ENCODE measurements around the gene ZPBP. TPM values are rescaled to one million over a fixed set of nuclear protein-coding genes. Genes with fewer than 3 reads are reported as not detected.

The ZPBP gene, protein sequence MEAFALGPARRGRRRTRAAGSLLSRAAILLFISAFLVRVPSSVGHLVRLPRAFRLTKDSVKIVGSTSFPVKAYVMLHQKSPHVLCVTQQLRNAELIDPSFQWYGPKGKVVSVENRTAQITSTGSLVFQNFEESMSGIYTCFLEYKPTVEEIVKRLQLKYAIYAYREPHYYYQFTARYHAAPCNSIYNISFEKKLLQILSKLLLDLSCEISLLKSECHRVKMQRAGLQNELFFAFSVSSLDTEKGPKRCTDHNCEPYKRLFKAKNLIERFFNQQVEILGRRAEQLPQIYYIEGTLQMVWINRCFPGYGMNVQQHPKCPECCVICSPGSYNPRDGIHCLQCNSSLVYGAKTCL
- polyA plus RNA-seq: under 1 TPM in 1 of 4 donors, not detected in 3; 0.12 TPM
- long read RNA-seq, donor 1: 0 reads
- long read RNA-seq, donor 2: 0 reads
- long read RNA-seq, donor 3, partial matches to known transcripts: 6 of 6 reads
- long read RNA-seq, donor 3, other reads (novel, unspliced or antisense): 0 of 6 reads
- long read RNA-seq, donor 4: 0 reads
- long read RNA-seq, donor 5: 0 reads
- long read RNA-seq, donor 6: 0 reads
- long read RNA-seq, donor 7, partial matches to known transcripts: 75 of 92 reads
- long read RNA-seq, donor 7, other reads (novel, unspliced or antisense): 17 of 92 reads
- long read RNA-seq, donor 8: 0 reads
- long read RNA-seq, donor 9: 0 reads
- long read RNA-seq, donor 10: 0 reads

DNA sequence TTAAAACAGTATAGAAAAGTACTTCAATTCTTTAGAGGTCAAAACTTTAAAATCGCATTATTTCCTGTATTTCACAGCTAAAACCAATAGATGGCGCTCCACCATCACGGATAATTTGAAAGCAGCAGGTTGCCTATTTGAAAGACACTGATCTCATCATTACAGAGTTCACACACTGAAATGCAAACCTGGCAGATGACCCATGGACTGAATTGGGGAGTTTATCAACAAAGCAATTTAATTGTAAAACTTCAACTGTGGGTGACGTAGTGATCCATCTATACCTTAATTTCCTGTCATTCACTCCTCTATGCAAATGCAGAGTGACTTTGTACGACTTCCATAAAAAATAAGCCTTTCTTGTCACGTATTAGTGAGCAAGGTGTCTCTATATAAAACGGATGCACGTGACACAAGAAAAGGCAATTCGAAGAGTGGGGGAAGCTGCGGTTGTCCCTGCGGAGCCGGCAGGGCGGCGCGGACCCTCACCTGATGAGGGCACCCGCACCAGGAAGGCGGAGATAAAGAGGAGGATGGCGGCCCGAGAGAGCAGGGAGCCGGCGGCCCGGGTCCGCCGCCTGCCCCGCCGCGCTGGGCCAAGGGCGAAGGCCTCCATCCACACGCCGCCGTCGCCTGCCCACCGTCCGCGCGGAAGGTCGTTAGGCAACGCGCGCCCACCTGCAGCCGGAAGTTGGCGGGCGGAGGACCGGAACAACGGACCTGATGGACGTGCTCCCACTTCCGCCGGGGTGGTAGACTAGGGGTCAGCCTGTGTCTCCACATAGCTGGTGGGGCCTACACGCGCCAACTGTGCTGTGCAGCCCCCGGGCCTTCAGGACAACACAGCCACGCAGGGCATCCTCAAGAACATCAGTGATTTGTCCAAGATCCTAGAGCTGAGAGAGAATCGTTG, at the start of gene ZPBP:
ZPBP (minus strand) TSS at position 668 of the 913 bp plus-strand sequence; CDS start at position 616, 52 bp downstream.
- 11 to 19% (median 11%) methylated on average over 34 to 53 of the region's 53 CpGs for WGBS, 3 donors
- peak; percentile 73 for FAIRE-seq
- H3K27me3 ChIP-seq (ENCODE audit: control insufficient read depth in 3 of 3, insufficient read depth in 3 of 3, low read length in 3 of 3): peaks cover 0 to 2% (median 0%) of the 10 kb centered on the region in 3 donors
- H3K4me3 ChIP-seq (ENCODE audit: low read depth in 1 of 3, low read length in 3 of 3): peak within 1 kb of the TSS in 2 of 3 donors; percentile 45 to 50
- peaks cover 0 to 5% of the 10 kb centered on the region in 2 donors for H3K9me3 ChIP-seq (ENCODE audit: control insufficient read depth in 2 of 2, insufficient read depth in 1 of 2, low read depth in 1 of 2, low read length in 1 of 2)
- DNase-seq: peak; percentile 80 to 89
- no peaks in the 10 kb centered on the region for H3K4me1 ChIP-seq (ENCODE audit: control insufficient read depth in 3 of 3, insufficient read depth in 2 of 3, low read depth in 1 of 3, low read length in 2 of 3)
- no peaks in the 10 kb centered on the region for H3K36me3 ChIP-seq (ENCODE audit: control insufficient read depth in 3 of 3, insufficient read depth in 2 of 3, low read depth in 1 of 3, low read length in 3 of 3)
- H3K27ac ChIP-seq (ENCODE audit: low read depth in 1 of 3, low read length in 2 of 3): peak within 1 kb of the TSS in 1 of 3 donors; percentile 80

DNA sequence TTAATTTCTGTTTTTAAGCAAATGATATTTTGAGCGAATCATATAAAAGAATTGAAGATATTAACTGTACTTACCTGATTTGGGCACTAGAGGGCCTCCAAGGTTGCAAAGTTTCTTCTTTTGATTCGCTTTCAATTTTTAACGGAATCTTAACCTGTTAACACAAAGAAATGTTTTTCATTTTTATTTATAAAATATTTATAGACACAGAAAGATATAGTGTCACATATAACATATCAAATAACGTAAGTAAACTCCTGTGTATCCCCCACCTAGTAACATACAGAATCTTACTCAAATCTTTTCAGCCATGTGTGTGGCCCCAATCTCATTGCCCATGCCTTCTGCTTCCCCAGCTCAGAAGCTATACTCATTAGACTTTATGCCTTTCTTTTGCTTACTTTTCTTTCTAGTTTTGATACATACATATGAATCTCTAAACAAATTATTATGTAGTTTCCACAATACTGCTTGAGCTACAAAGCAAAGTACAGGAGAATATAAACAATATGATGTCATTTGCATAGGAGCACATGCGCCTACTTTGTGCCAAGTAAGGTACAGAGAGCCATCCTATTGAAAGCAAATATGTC, 49.5 kb upstream of the ZPBP start:
- Histone ChIP-seq H3K9me3 (ENCODE audit: control insufficient read depth in 2 of 2, insufficient read depth in 1 of 2, low read depth in 1 of 2, low read length in 1 of 2) (no peaks in the 10 kb centered on the region), H3K4me1 (ENCODE audit: control insufficient read depth in 3 of 3, insufficient read depth in 2 of 3, low read depth in 1 of 3, low read length in 2 of 3) (no peaks in the 10 kb centered on the region), H3K27me3 (ENCODE audit: control insufficient read depth in 3 of 3, insufficient read depth in 3 of 3, low read length in 3 of 3) (no peaks in the 10 kb centered on the region), H3K36me3 (ENCODE audit: control insufficient read depth in 3 of 3, insufficient read depth in 2 of 3, low read depth in 1 of 3, low read length in 3 of 3) (no peaks in the 10 kb centered on the region), H3K27ac (ENCODE audit: low read depth in 1 of 3, low read length in 2 of 3) (no peak overlapping the region), H3K4me3 (ENCODE audit: low read depth in 1 of 3, low read length in 3 of 3) (no peak overlapping the region)
- peak; percentile 43 to 51 for DNase-seq
- FAIRE-seq: peak; percentile 36
- 13 to 19% (median 19%) methylated on average over 5 of the region's 5 CpGs for WGBS, 3 donors

DNA sequence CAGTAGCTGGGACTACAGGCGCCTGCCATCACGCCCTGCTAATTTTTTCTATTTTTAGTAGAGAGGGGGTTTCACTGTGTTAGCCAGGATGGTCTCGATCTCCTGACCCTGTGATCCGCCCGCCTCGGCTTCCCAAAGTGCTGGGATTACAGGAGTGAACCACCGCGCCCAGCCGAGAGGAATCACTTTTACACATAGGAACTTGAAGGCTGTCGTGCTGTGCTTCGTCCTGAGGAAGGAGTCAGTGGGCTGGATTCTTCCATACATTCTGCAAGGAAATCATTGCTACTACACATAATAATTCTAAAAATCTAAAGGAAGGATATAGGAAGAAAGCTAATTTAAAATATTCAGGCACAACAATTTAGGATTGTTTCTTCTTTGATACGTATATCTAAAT, 48.8 kb upstream of the ZPBP start:
- 72 to 78% (median 76%) methylated on average over 12 of the region's 12 CpGs for WGBS, 3 donors
- no peaks in the 10 kb centered on the region for H3K9me3 ChIP-seq (ENCODE audit: control insufficient read depth in 2 of 2, insufficient read depth in 1 of 2, low read depth in 1 of 2, low read length in 1 of 2)
- FAIRE-seq: no peak
- no peak for DNase-seq
- no peaks in the 10 kb centered on the region for H3K36me3 ChIP-seq (ENCODE audit: control insufficient read depth in 3 of 3, insufficient read depth in 2 of 3, low read depth in 1 of 3, low read length in 3 of 3)
- H3K27ac ChIP-seq (ENCODE audit: low read depth in 1 of 3, low read length in 2 of 3): no peak overlapping the region
- no peaks in the 10 kb centered on the region for H3K4me1 ChIP-seq (ENCODE audit: control insufficient read depth in 3 of 3, insufficient read depth in 2 of 3, low read depth in 1 of 3, low read length in 2 of 3)
- no peaks in the 10 kb centered on the region for H3K27me3 ChIP-seq (ENCODE audit: control insufficient read depth in 3 of 3, insufficient read depth in 3 of 3, low read length in 3 of 3)
- H3K4me3 ChIP-seq (ENCODE audit: low read depth in 1 of 3, low read length in 3 of 3): no peak overlapping the region

DNA sequence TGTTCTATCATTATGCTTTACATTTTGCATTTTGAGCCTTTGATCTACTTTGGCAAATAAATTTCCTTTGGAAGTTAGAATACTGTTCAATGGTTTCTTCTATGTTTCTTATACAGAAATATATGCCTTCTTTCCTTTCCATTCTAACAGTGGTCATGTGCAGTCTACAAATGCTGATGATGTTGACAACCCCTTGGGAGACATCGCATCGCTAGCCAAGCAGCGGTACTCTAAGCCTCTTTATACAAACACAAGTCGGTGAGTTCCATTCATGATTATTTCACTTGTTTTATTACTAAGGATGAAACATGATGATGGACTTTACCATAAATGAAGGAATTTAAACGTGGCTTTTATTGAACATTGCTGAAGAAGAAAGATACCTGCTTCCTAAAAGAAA, 48.1 kb upstream of the ZPBP start:
- no peaks in the 10 kb centered on the region for H3K9me3 ChIP-seq (ENCODE audit: control insufficient read depth in 2 of 2, insufficient read depth in 1 of 2, low read depth in 1 of 2, low read length in 1 of 2)
- H3K4me1 ChIP-seq (ENCODE audit: control insufficient read depth in 3 of 3, insufficient read depth in 2 of 3, low read depth in 1 of 3, low read length in 2 of 3): no peaks in the 10 kb centered on the region
- H3K27me3 ChIP-seq (ENCODE audit: control insufficient read depth in 3 of 3, insufficient read depth in 3 of 3, low read length in 3 of 3): no peaks in the 10 kb centered on the region
- H3K27ac ChIP-seq (ENCODE audit: low read depth in 1 of 3, low read length in 2 of 3): no peak overlapping the region
- WGBS, 3 donors: 64 to 70% (median 65%) methylated on average over 5 of the region's 5 CpGs
- no peak for DNase-seq
- FAIRE-seq: no peak
- no peaks in the 10 kb centered on the region for H3K36me3 ChIP-seq (ENCODE audit: control insufficient read depth in 3 of 3, insufficient read depth in 2 of 3, low read depth in 1 of 3, low read length in 3 of 3)
- no peak overlapping the region for H3K4me3 ChIP-seq (ENCODE audit: low read depth in 1 of 3, low read length in 3 of 3)

DNA sequence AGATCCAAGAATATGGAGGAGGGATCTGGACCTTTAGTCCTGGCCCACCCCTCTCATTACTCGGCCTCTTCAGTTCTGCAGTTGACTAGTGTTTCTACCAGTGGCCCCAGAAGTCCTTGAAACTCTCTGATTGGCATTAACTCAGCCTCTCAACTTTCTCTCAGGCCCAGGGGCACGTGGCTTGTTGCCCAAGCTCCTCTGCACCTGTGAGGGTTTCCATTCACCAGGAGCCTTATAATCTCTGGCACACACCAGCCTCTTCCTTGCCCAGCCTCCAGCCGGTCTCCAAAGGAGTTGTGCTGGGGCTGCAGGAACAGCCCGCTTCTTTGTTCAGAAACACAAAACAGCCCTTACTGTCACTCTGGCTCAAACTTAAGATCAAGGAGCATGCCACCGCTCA, 47.6 kb upstream of the ZPBP start:
- FAIRE-seq (no peak), DNase-seq (no peak)
- no peaks in the 10 kb centered on the region for H3K27me3 ChIP-seq (ENCODE audit: control insufficient read depth in 3 of 3, insufficient read depth in 3 of 3, low read length in 3 of 3)
- H3K27ac ChIP-seq (ENCODE audit: low read depth in 1 of 3, low read length in 2 of 3): no peak overlapping the region
- no peaks in the 10 kb centered on the region for H3K36me3 ChIP-seq (ENCODE audit: control insufficient read depth in 3 of 3, insufficient read depth in 2 of 3, low read depth in 1 of 3, low read length in 3 of 3)
- no peak overlapping the region for H3K4me3 ChIP-seq (ENCODE audit: low read depth in 1 of 3, low read length in 3 of 3)
- H3K4me1 ChIP-seq (ENCODE audit: control insufficient read depth in 3 of 3, insufficient read depth in 2 of 3, low read depth in 1 of 3, low read length in 2 of 3): no peaks in the 10 kb centered on the region
- 66 to 76% (median 67%) methylated on average over 5 of the region's 5 CpGs for WGBS, 3 donors
- H3K9me3 ChIP-seq (ENCODE audit: control insufficient read depth in 2 of 2, insufficient read depth in 1 of 2, low read depth in 1 of 2, low read length in 1 of 2): no peaks in the 10 kb centered on the region

DNA sequence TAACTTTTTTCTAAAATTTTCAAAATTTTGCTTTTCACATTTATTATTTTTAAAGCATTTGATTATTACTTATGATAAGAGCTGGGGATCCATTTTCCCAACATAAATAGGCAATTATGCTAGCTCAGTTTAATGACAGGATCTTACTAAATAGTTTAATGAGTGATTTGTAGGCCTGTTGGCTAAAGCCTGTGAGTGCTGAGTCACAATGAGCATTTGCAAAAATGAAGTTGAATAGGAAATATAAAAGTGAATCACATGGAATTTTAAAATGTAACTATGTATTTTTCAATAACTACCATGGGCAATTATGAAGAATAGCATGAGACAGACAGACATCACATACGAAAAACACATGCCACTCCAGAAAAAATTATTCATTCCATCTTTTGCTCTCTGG, 45.1 kb upstream of the ZPBP start:
- WGBS, 3 donors: 80 to 87% (median 84%) methylated on average over 1 of the region's 1 CpG
- FAIRE-seq: no peak
- no peak overlapping the region for H3K4me3 ChIP-seq (ENCODE audit: low read depth in 1 of 3, low read length in 3 of 3)
- no peaks in the 10 kb centered on the region for H3K9me3 ChIP-seq (ENCODE audit: control insufficient read depth in 2 of 2, insufficient read depth in 1 of 2, low read depth in 1 of 2, low read length in 1 of 2)
- no peaks in the 10 kb centered on the region for H3K36me3 ChIP-seq (ENCODE audit: control insufficient read depth in 3 of 3, insufficient read depth in 2 of 3, low read depth in 1 of 3, low read length in 3 of 3)
- H3K27me3 ChIP-seq (ENCODE audit: control insufficient read depth in 3 of 3, insufficient read depth in 3 of 3, low read length in 3 of 3): no peaks in the 10 kb centered on the region
- H3K27ac ChIP-seq (ENCODE audit: low read depth in 1 of 3, low read length in 2 of 3): no peak overlapping the region
- no peak for DNase-seq
- H3K4me1 ChIP-seq (ENCODE audit: control insufficient read depth in 3 of 3, insufficient read depth in 2 of 3, low read depth in 1 of 3, low read length in 2 of 3): no peaks in the 10 kb centered on the region

DNA sequence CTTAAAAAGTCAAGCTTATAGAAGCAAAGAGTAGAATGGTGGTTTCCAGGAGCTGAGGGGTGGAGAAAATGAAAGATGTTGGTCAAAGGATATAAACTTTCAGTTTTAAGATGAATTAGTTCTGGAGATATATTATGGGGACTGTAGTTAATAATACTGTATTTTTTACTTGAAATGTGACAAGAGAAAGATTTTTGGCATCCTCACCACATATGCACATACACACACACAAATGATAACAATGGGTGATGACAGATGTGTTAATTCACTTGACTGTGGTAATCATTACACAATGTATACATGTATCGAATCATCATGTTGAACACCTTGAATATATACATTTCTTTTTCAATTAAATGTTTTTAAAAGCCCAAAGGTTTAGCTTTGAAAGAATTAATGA, 32.7 kb upstream of the ZPBP start:
- FAIRE-seq: no peak
- Histone ChIP-seq H3K27me3 (ENCODE audit: control insufficient read depth in 3 of 3, insufficient read depth in 3 of 3, low read length in 3 of 3) (no peaks in the 10 kb centered on the region), H3K9me3 (ENCODE audit: control insufficient read depth in 2 of 2, insufficient read depth in 1 of 2, low read depth in 1 of 2, low read length in 1 of 2) (no peaks in the 10 kb centered on the region), H3K4me1 (ENCODE audit: control insufficient read depth in 3 of 3, insufficient read depth in 2 of 3, low read depth in 1 of 3, low read length in 2 of 3) (no peaks in the 10 kb centered on the region), H3K36me3 (ENCODE audit: control insufficient read depth in 3 of 3, insufficient read depth in 2 of 3, low read depth in 1 of 3, low read length in 3 of 3) (no peaks in the 10 kb centered on the region), H3K27ac (ENCODE audit: low read depth in 1 of 3, low read length in 2 of 3) (no peak overlapping the region), H3K4me3 (ENCODE audit: low read depth in 1 of 3, low read length in 3 of 3) (no peak overlapping the region)
- 87 to 91% (median 89%) methylated on average over 1 of the region's 1 CpG for WGBS, 3 donors
- DNase-seq: no peak

DNA sequence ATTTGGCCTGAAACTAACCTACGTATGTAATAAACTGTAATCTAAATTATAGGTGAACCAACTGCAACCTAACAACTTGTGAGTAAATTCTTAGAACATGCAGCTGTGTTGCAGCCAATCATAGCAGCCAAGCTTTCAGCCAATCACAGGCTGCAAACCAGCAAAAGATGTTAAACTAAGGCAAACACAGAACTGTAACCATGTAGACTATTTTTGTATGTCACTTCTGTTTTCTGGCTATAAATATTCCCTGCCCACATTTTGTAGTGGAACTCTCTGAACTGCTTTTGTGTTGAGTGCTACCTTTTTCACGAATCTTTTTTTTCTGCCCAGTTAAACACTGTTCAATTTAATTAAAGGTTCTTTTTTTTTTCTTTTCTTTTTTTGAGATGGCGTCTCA, 28.2 kb upstream of the ZPBP start:
- H3K27ac ChIP-seq (ENCODE audit: low read depth in 1 of 3, low read length in 2 of 3): no peak overlapping the region
- 65 to 69% (median 69%) methylated on average over 3 of the region's 3 CpGs for WGBS, 3 donors

More for the DNA sequence above, 28.2 kb upstream of the ZPBP start:
- Histone ChIP-seq H3K9me3 (ENCODE audit: control insufficient read depth in 2 of 2, insufficient read depth in 1 of 2, low read depth in 1 of 2, low read length in 1 of 2) (no peaks in the 10 kb centered on the region), H3K27me3 (ENCODE audit: control insufficient read depth in 3 of 3, insufficient read depth in 3 of 3, low read length in 3 of 3) (no peaks in the 10 kb centered on the region), H3K4me1 (ENCODE audit: control insufficient read depth in 3 of 3, insufficient read depth in 2 of 3, low read depth in 1 of 3, low read length in 2 of 3) (no peaks in the 10 kb centered on the region), H3K4me3 (ENCODE audit: low read depth in 1 of 3, low read length in 3 of 3) (no peak overlapping the region), H3K36me3 (ENCODE audit: control insufficient read depth in 3 of 3, insufficient read depth in 2 of 3, low read depth in 1 of 3, low read length in 3 of 3) (no peaks in the 10 kb centered on the region)
- DNase-seq (no peak), FAIRE-seq (no peak)

Data from small intestine (tissue), 16 donors.